SIG-M5 (cell line): ENCODE results near the gene FCAMR.
"Not testable (repeated sequence)": the region's sequence is repeated elsewhere in the genome, so short reads cannot be mapped to it uniquely, and the experiment has no call there.

Experiments used
- DNase-seq: peaks from one replicate; lab custom pipeline; 2025; lab: John Stamatoyannopoulos, UW

FCAMR gene

GRCh38 chr1:206932177-206932576 lies 38.1 kb downstream of the FCAMR start:
- DNase-seq = no peak

- DNase-seq = no peak
These were observed 38.6 kb downstream of the FCAMR start for GRCh38 chr1:206931709-206932108.

GRCh38 chr1:206930210-206930798 lies 40.0 kb downstream of the FCAMR start:
- no peak for DNase-seq

- DNase-seq = no peak
These were observed 40.7 kb downstream of the FCAMR start for GRCh38 chr1:206929524-206929923.

GRCh38 chr1:206926286-206926685 lies 44.0 kb downstream of the FCAMR start:
- DNase-seq = no peak

GRCh38 chr1:206925106-206925736 lies 45.0 kb downstream of the FCAMR start:
- DNase-seq = peak; percentile 33

GRCh38 chr1:206924592-206925105 lies 45.6 kb downstream of the FCAMR start:
- no peak for DNase-seq

- DNase-seq = not testable (repeated sequence)
These were observed 46.2 kb downstream of the FCAMR start for GRCh38 chr1:206923961-206924557.

GRCh38 chr1:206923009-206923960 lies 47.0 kb downstream of the FCAMR start:
- DNase-seq = no peak

- no peak for DNase-seq
These were observed 47.7 kb downstream of the FCAMR start for GRCh38 chr1:206922524-206922923.

- peak; percentile 56 for DNase-seq
These were observed 48.4 kb downstream of the FCAMR start, which contains the start of gene FCMR for GRCh38 chr1:206921772-206922265. TSS of gene FCMR (minus strand) at chr1:206921941. CDS start at chr1:206921854, 87 bp downstream.

GRCh38 chr1:206918076-206918475 lies 52.2 kb downstream of the FCAMR start:
- DNase-seq = no peak

- no peak for DNase-seq
These were observed 54.1 kb downstream of the FCAMR start for GRCh38 chr1:206916000-206916709.

GRCh38 chr1:206915030-206915735 lies 55.1 kb downstream of the FCAMR start:
- DNase-seq = no peak

- no peak for DNase-seq
These were observed 56.3 kb downstream of the FCAMR start for GRCh38 chr1:206913766-206914537.

GRCh38 chr1:206912445-206913095 lies 57.7 kb downstream of the FCAMR start:
- no peak for DNase-seq

- DNase-seq = no peak
These were observed 59.1 kb downstream of the FCAMR start for GRCh38 chr1:206911064-206911663.

GRCh38 chr1:206909883-206910318 lies 60.4 kb downstream of the FCAMR start:
- DNase-seq = no peak
